K562 (cell line): ENCODE results near the gene LMTK2.

Experiments
- CREM ChIP-seq: IDR thresholded peaks from 2 replicates; pipeline ENCODE4 v1.6.1; 2014; ENCODE audit warnings: antibody characterized with exemption, low read depth
- EP300 ChIP-seq: IDR thresholded peaks from 2 replicates; pipeline ENCODE4 v1.6.1; 2012; ENCODE audit warnings: low read length, improper control_type of control experiment
- HCFC1 ChIP-seq: IDR thresholded peaks from 2 replicates; pipeline ENCODE4 v1.6.1; 2012; ENCODE audit warnings: low read depth, low read length, improper control_type of control experiment
- JUN ChIP-seq, 2 experiments: sonication (generic) in 1 of 2; formaldehyde crosslinking in 1 of 2; IDR thresholded peaks; 2 replicates each; pipeline versions ENCODE4 v1.6.1 to v1.8.0; 2012 to 2022; ENCODE audit warnings: borderline replicate concordance in 2 of 2, mild to moderate bottlenecking in 2 of 2, improper control_type of control experiment in 1 of 2, low read depth in 1 of 2, low read length in 1 of 2, missing genetic modification reagents in 1 of 2
- MIER1 ChIP-seq: fragments of 450-650 bp; IDR thresholded peaks from 2 replicates; pipeline ENCODE4 v1.6.1; 2016; ENCODE audit warnings: antibody characterized with exemption, mild to moderate bottlenecking, low read depth
- MTA2 ChIP-seq: fragments of 450-650 bp; IDR thresholded peaks from 2 replicates; pipeline ENCODE4 v1.6.1; 2016; ENCODE audit warnings: low read depth
- POLR2A ChIP-seq: fragments of 450-650 bp; conservative IDR thresholded peaks from 2 replicates; pipeline ENCODE4 v1.6.1; 2016
- POLR2AphosphoS5 ChIP-seq: IDR thresholded peaks from 2 replicates; pipeline ENCODE4 v1.6.1; 2011; ENCODE audit warnings: mild to moderate bottlenecking, low read depth, low read length, moderate library complexity; ENCODE audit not compliant: control insufficient read depth, insufficient read depth
- SP1 ChIP-seq: sonication (generic); formaldehyde crosslinking; IDR thresholded peaks from 2 replicates; pipeline ENCODE4 v1.8.1; 2022; ENCODE audit warnings: mild to moderate bottlenecking, missing genetic modification reagents
- TCF3 ChIP-seq: sonication (generic); formaldehyde crosslinking; IDR thresholded peaks from 2 replicates; pipeline ENCODE4 v1.4.0; 2020; ENCODE audit warnings: mild to moderate bottlenecking, missing genetic modification reagents
- ZNF586 ChIP-seq: fragments of 450-650 bp; formaldehyde crosslinking; conservative IDR thresholded peaks from 2 replicates; pipeline ENCODE4 v1.4.0; 2020; ENCODE audit warnings: mild to moderate bottlenecking, moderate library complexity
- TF ChIP-seq, protein P1 (sequence below): sonication (generic); formaldehyde crosslinking; IDR thresholded peaks from 2 replicates; pipeline ENCODE4 v1.8.1; 2023; ENCODE audit warnings: mild to moderate bottlenecking, missing genetic modification reagents, moderate library complexity
- TF ChIP-seq, protein P2 (sequence below), 3 experiments: IDR thresholded peaks in 2 of 3; conservative IDR thresholded peaks in 1 of 3; 2 replicates each; pipeline ENCODE4 v1.5.1; 2011 to 2012; ENCODE audit warnings: low read length in 3 of 3, mild to moderate bottlenecking in 3 of 3, control low read depth in 2 of 3, improper control_type of control experiment in 1 of 3, inconsistent platforms in 1 of 3, low read depth in 1 of 3, mixed read lengths in 1 of 3, moderate library complexity in 1 of 3; ENCODE audit not compliant: insufficient read depth in 2 of 3
- TF ChIP-seq, protein P3 (sequence below): fragments of 450-650 bp; conservative IDR thresholded peaks from 2 replicates; pipeline ENCODE4 v1.6.1; 2016; ENCODE audit warnings: missing genetic modification characterization, low read depth, mild to moderate bottlenecking, missing compliant biosample characterization, moderate library complexity

DNA sequence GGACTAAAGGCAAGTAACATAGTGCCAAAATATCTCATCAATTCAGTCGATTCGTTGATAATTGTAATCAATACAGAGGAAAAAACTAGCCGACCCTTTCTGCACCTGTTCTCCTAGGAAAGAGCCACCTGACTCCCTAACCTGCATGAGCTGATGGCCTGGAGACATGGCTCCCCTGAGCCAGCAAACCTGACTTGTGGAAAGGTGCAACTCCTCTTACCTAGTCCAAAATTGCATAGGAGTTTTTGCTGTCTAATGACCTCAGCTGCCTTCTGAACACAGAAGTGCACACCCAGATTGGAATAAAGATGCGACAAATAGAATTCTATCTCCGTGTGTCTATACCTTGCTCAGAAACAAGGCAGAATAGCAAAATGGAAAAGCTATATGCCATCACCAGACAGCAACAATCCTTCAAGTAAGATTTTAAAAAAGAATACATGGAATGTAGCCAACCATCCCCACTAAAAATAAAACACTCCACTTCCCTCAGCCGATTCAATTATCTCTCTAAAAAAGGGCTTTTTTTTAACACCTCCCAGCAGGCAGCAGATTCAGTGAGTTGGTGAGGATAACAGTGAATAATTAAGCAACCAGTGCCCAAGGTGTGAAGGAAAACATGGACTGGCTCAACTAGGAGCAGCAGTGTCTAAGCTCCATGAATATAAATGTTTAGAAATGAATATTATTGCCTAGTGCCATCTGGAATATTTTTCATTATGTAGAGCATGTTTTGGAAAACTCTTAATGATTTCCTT lies 26.6 kb upstream of the LMTK2 start:
- TF ChIP-seq, protein P1, sequence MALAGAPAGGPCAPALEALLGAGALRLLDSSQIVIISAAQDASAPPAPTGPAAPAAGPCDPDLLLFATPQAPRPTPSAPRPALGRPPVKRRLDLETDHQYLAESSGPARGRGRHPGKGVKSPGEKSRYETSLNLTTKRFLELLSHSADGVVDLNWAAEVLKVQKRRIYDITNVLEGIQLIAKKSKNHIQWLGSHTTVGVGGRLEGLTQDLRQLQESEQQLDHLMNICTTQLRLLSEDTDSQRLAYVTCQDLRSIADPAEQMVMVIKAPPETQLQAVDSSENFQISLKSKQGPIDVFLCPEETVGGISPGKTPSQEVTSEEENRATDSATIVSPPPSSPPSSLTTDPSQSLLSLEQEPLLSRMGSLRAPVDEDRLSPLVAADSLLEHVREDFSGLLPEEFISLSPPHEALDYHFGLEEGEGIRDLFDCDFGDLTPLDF (CRISPR knock-in tag), result no peak
- TF ChIP-seq, protein P2, sequence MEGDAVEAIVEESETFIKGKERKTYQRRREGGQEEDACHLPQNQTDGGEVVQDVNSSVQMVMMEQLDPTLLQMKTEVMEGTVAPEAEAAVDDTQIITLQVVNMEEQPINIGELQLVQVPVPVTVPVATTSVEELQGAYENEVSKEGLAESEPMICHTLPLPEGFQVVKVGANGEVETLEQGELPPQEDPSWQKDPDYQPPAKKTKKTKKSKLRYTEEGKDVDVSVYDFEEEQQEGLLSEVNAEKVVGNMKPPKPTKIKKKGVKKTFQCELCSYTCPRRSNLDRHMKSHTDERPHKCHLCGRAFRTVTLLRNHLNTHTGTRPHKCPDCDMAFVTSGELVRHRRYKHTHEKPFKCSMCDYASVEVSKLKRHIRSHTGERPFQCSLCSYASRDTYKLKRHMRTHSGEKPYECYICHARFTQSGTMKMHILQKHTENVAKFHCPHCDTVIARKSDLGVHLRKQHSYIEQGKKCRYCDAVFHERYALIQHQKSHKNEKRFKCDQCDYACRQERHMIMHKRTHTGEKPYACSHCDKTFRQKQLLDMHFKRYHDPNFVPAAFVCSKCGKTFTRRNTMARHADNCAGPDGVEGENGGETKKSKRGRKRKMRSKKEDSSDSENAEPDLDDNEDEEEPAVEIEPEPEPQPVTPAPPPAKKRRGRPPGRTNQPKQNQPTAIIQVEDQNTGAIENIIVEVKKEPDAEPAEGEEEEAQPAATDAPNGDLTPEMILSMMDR (IDR thresholded peaks at IDR 0.05 in 2 of 3, conservative IDR thresholded peaks at IDR 0.05 in 1 of 3; ENCODE audit: insufficient read depth in 2 of 3, low read depth in 1 of 3, low read length in 3 of 3), result no peak
- TF ChIP-seq POLR2A (no peak), EP300 (no peak), SP1 (CRISPR knock-in tag) (no peak), HCFC1 (no peak), ZNF586 (CRISPR knock-in tag) (no peak), JUN (IDR thresholded peaks at IDR 0.05; ENCODE audit: borderline replicate concordance, low read depth, low read length) (no peak), JUN (CRISPR knock-in tag; IDR thresholded peaks at IDR 0.05; ENCODE audit: borderline replicate concordance) (no peak), POLR2AphosphoS5 (no peak), TCF3 (CRISPR knock-in tag) (no peak), CREM (no peak), MTA2 (no peak), MIER1 (no peak)
- TF ChIP-seq, protein P3, sequence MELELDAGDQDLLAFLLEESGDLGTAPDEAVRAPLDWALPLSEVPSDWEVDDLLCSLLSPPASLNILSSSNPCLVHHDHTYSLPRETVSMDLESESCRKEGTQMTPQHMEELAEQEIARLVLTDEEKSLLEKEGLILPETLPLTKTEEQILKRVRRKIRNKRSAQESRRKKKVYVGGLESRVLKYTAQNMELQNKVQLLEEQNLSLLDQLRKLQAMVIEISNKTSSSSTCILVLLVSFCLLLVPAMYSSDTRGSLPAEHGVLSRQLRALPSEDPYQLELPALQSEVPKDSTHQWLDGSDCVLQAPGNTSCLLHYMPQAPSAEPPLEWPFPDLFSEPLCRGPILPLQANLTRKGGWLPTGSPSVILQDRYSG (tag), result no peak
